CD4-positive, alpha-beta T cell treated with Interleukin-1 beta for 1 hour (primary cell): ENCODE measurements around the gene TMOD3.

Experiments used
- DNase-seq, 2 donors: peaks; one replicate each; pipeline ENCODE4 v3.0.0-alpha.2; 2020 to 2022

TMOD3 gene

GRCh38 chr15:51912528-51912927, 83.1 kb downstream of the TMOD3 start:
- no peak for DNase-seq

- DNase-seq = no peak
These were observed 88.0 kb downstream of the TMOD3 start for GRCh38 chr15:51917493-51917892.

DNA sequence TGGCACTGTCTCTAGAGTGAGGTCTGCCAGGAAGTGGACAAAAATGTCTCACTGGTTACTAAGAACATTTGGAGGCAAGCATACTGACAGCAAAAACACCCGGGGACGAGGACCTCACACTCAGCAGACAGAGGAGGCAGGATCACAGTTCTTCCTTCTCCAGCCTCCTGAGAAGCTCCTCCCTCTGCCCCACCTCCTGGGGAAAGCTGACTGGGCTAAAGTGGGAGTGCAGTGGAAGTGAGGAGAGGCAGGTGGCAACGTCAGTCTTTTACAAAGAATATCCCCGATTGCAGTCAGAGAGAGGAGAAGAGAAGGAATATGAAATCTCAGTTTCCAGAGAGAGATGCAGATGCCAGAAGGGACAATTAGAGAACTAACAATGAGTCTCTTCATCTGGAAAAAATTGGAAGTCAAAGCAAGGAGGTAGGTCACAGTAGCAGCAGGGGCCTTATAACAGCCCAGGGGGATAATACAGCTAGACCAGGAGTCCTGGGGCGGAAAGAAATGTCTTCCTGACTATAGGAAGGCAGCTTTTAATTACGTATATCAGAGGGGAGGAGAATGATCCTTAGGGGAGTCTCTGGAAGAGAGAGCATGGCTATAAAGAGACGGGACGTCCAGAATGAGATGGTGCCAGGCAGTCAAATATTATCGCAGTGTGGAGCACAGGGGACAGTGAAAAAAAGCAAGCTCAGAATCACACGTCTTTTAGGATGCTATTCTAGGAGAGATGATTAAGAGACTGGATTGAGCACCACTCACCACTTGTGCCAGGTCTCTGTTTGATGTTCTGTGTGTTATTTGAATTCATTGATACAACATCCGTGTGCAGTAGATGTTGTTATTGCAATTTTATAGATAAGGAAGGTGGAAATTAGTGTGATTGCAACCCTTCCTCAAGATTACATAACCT, 95.0 kb downstream of the TMOD3 start:
- no peak for DNase-seq

- DNase-seq = no peak
These were observed 97.4 kb downstream of the TMOD3 start for GRCh38 chr15:51926809-51927208.

DNA sequence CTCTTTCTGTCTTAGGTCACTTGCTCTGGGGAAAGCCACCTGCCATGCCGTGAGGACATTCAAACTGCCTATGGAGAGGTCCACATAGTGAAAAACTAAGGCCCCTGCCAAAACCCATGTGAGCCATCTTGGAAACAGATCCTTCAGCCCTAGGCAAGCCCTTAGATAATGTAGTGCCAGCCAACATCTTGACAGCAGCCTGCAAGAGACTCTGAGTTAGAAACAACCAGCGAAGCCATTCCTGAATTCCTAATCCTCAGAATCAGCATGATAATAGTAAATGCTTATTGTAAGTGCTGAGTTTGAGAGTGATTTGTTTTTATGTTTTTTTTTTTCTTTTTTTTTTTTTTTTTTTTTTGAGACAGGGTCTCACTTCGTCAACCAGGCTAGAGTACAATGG, 101.6 kb downstream of the TMOD3 start:
- no peak for DNase-seq

- no peak for DNase-seq
These were observed 102.2 kb downstream of the TMOD3 start for GRCh38 chr15:51931638-51932037.

DNA sequence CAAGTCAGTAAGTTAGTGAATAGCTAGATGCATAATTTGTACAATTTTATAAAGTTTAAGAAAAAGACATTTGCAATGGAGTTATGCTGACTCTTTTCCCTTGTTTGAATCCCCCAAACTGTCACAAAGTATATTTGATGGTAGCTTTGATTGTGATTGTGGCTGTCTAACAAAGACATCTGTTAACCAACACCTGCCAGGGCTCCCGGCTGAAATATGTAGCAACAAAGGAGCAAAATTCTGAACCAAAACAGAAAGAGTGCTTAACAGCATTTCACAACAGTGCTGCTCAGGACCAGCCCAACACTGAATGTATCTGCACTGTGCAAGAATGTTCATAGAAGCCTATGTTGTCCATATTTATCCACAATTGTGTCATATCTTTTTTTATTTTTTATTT, 102.7 kb downstream of the TMOD3 start:
- DNase-seq = no peak

DNA sequence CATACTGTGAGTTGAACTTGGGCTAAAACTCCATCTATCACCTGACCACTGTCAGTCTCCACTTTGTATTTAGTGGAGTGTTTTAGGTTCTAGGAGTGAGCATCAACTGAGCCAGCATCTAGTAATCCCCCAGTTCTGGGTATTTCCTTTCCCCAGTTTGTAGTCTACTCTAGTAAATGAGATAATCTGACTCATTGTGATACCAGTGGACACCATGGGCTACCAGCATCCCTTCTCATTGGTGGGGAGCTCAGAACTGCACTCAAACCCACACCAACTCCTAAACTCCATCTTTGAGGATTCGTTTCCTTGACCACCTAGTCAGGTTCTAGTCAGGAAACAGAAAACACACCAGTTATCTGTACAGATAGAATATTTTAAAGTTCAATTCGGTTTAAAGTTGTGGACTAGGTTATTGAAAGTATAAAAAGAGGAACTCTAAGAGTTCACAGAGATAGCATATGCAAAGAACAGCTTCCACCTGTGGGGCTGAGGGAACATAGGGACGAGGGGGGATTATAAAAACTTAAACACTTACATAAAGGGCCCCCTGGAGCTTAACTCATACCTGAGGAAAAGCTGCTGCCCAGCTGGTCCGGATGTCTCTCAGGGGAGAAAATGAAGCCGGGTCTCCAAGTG, 106.1 kb downstream of the TMOD3 start:
- no peak for DNase-seq

- no peak for DNase-seq
These were observed 106.6 kb downstream of the TMOD3 start for GRCh38 chr15:51936105-51936478.

- DNase-seq = no peak
These were observed 108.8 kb downstream of the TMOD3 start for GRCh38 chr15:51938286-51938685.

GRCh38 chr15:51939216-51939615, 109.8 kb downstream of the TMOD3 start:
- no peak for DNase-seq

DNA sequence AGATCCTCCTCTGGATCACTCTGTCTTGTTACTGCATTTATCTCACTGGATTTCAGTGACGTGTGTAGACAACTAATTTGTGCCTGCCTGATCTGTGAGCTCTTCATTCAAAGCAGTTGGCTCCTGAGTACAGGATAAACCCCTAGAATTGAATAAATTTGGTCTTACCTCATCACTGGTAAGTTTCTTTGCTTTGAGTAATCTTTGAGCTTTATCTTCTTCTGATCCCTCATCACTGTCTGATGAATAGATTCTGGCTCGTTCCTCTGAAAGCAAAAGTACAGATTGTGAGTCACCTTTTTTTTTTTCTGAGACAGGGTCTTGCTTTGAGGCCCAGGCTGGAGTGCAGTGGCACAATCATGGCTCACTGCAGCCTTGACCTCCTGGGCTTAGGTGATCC, 117.7 kb downstream of the TMOD3 start:
- DNase-seq = no peak

GRCh38 chr15:51952805-51953204, 123.4 kb downstream of the TMOD3 start:
- DNase-seq = no peak

DNA sequence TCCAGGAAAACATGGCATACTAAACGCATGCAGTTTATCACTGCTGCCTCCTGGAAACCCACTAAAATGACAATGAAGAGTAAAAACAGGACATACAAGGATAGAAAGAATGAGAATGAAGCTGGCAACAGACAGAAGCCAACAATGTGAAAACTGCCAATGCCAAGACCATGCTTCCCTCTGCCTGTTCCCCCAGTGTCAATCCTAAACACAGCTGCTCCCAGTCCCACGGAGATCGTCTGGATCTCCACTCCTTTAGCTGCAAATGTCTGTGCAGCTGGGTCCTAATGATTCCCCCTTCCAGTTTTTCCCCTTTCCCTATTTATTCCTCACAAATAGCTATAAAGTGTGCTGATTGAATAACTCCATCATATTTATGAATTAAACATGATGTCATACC, 126.1 kb downstream of the TMOD3 start:
- DNase-seq = no peak
